A673 (cell line): Measurements from ENCODE around the gene GRAMD2A.

ENCODE experiments used
- CTCF ChIP-seq: fragments of 300-800, 200-600 bp; sonication (generic); conservative IDR thresholded peaks from 2 replicates; pipeline ENCODE4 v1.5.1; 2017; ENCODE audit warnings: low read depth, mild to moderate bottlenecking, antibody characterized with exemption, low read length, moderate library complexity, mixed read lengths
- EZH2 ChIP-seq: fragments of 200-600 bp; sonication (generic); IDR thresholded peaks from 2 replicates; pipeline ENCODE4 v1.6.1; 2017; ENCODE audit warnings: borderline replicate concordance, low read depth, mild to moderate bottlenecking, mixed read lengths, antibody characterized with exemption, low read length; ENCODE audit not compliant: poor library complexity, severe bottlenecking

GRCh38 chr15:72130272-72130671 lies 67.3 kb downstream of the GRAMD2A start:
- TF ChIP-seq CTCF (no peak), EZH2 (no peak)
